GM19397 (cell line): ENCODE data around the gene RCC2.
"Not testable (repeated sequence)": the region's sequence is repeated elsewhere in the genome, so short reads cannot be mapped to it uniquely, and the experiment has no call there.

Experiments
- ATAC-seq: cut with Tn5 transposase; IDR thresholded peaks from one replicate; pipeline ENCODE4 v1.9.1; 2021; ENCODE audit warnings: mild to moderate bottlenecking, moderate library complexity; ENCODE audit not compliant: unreplicated experiment

RCC2 gene

GRCh38 chr1:17439250-17440073, at the start of gene RCC2:
TSS of gene RCC2 (minus strand) at chr1:17439677. CDS start at chr1:17438514, 1,163 bp downstream.
- ATAC-seq: peak; percentile 55

DNA sequence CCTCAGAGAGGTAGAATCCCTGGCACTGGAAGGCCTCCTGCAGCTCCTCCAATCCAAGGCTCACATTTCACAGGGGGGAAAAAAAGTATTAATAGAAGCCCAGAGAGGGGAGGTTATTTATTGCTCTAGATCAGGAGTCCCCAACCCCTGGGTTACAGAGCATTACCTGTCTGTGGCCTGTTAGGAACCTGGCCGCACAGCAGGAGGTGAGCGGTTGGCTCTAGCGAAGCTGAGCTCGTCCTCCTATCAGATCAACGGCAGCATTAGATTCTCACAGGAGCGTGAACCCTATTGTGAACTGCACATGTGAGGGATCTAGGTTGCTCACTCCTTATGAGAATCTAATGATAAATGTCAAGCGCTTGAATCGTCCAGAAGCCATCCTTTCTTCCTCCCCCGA, 46.8 kb upstream of the RCC2 start:
- ATAC-seq: no peak

DNA sequence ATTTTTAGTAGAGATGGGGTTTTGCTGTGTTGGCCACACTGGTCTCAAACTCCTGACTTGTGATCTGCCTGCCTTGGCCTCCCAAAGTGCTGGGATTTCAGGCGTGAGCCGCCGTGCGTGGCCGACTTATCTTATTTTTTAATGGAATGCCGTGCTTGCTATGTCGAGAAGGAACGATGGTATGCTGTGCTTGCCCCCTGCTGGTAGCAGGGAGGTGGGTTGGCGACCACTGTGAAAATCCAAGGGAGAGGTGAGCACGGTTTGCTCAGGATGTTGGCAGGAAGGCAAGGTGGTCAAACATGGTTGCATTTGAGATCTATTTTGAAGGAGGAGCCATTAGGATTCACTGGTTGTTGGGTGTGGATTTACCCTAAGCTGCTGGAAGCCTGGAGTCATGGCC, 45.8 kb upstream of the RCC2 start:
- no peak for ATAC-seq

GRCh38 chr1:17481981-17482380, 42.5 kb upstream of the RCC2 start:
- ATAC-seq: not testable (repeated sequence)

GRCh38 chr1:17480846-17481245, 41.4 kb upstream of the RCC2 start:
- ATAC-seq: no peak

DNA sequence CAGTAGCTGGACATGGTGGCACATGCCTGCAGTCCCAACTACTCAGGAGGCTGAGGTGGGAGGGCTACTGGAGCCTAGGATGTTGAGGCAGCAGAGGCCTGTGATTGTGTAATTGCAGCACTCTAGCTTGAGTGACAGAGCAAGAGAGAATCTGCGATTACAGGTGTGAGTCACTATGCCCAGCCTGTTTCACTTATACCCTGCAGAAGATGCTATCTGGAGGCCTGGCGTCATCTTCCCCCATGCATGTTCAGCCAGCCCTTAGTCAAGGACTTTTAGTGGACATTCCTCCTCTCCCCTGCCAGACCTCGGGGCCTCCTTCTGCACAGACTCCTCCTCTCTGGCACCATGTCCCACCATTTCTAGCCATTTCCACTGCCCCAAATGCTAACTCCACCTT, 36.3 kb upstream of the RCC2 start:
- no peak for ATAC-seq

DNA sequence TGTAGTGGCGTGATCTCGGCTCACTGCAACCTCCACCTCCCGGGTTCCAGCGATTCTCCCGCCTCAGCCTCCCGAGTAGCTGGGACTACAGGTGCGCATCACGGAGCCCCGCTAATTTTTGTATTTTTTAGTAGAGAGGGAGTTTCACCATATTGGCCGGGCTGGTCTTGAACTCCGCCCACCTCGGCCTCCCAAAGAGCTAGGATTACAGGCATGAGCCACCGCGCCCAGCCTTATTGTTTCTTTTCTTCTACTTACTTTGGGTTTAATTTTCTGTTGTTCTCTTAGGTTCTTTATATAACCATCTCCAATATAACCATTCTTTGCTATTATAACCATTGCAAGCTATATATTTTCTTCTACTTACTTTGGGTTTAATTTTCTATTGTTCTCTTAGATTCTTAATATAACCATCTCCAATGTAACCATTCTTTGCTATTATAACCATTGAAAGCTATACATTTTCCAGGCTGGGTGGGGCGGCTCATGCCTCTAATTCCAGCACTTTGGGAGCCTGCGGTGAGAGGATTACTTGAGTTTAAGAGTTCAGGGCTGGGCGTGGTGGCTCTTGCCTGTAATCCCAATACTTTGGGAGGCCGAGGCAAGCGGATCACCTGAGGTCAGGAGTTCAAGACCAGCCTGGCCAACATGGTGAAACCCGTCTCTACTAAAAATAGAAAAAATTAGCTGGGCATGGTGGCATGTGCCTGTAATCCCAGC, 35.5 kb upstream of the RCC2 start:
- not testable (repeated sequence) for ATAC-seq

DNA sequence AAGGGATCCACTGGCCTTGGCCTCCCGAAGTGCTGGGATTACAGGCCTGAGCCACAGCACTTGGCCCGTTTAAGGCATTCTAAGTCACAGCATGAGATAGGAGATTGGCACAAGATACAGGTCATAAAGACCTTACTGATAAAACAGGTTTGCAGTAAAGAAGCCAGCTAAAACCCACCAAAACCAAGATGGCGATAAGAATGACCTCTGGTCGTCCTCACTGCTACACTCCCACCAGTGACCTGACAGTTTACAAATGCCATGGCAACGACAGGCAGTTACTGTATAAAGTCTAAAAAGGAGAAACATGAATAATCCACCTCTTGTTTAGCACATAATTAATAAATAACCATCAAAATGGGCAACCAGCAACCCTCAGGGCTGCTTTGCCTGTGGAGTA, 33.3 kb upstream of the RCC2 start:
- no peak for ATAC-seq

- ATAC-seq: no peak
Observed at GRCh38 chr1:17471393-17471792, 31.9 kb upstream of the RCC2 start.

DNA sequence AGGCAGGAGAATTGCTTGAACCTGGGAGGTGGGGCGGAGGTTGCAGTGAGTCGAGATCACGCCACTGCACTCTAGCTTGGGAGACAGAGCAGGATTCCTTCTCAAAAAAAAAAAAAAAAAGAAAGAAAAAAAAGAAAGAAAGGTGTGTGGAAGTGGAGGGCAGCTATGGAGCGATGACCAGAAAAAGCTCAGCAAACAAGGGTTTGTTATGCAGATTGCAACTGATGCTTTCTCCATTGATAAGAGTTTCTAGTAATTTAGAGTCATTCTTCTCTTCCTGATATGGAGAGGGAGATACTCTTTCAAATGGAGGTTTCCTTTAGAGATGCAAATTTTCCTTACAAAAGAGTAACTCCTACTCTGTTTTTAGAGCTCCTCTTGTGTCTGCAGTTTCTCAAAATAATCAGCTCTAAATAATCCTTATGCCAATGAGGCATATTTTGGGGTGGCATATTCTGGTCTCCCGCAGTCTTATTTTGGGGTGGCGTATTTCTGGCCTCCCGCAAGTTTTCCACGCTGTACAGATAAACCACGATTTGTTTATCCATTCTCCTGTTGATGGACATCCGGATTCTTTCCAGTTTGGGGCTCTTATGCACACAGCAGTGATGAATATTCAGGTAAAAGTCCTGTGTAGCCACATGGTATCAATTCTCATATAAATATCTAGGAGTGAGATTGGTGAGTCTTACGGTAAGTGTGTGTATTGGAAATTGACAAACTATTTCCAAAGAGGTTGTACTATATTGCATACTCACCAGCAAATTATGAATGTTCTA, 30.7 kb upstream of the RCC2 start:
- no peak for ATAC-seq

DNA sequence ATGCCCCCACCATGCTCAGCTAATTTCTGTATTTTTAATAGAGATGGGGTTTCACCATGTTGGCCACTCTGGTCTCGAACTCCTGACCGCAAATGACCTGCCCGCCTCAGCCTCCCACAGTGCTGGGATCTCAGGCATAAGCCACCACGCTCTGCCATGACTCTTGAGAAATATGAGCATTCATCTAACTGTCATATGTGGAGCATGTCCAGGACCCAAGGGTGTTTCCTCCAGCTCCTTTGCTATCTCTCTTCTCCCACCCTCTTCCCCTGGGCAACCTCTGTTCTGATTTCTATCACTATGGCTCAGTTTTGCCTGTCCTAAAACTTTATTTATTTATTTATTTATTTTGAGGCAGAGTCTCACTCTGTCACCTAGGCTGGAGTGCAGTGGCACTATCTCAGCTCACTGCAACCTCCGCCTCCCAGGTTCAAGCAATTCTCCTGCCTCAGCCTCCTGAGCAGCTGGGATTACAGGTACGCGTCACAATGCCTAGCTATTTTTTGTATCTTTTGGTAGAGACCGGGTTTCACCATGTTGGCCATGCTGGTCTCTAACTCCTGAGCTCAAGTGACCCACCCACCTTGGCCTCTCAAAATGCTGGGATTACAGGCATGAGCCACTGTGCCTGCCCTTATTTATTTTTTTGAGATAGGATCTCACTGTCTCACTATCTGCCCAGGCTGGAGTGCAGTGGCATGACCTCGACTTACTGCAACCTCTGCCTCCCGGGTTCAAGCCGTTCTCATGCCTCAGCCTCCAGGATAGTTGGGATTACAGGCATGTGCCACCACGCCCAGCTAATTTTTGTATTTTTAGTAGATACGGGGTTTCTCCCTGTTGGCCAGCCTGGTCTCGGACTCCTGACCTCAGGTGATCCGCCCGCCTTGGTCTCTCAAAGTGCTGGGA, 29.1 kb upstream of the RCC2 start:
- ATAC-seq: not testable (repeated sequence)

- ATAC-seq: no peak
Observed at GRCh38 chr1:17466359-17466758, 26.9 kb upstream of the RCC2 start.

- no peak for ATAC-seq
Observed at GRCh38 chr1:17465228-17465627, 25.8 kb upstream of the RCC2 start.

- ATAC-seq: no peak
Observed at GRCh38 chr1:17463991-17464390, 24.5 kb upstream of the RCC2 start.

DNA sequence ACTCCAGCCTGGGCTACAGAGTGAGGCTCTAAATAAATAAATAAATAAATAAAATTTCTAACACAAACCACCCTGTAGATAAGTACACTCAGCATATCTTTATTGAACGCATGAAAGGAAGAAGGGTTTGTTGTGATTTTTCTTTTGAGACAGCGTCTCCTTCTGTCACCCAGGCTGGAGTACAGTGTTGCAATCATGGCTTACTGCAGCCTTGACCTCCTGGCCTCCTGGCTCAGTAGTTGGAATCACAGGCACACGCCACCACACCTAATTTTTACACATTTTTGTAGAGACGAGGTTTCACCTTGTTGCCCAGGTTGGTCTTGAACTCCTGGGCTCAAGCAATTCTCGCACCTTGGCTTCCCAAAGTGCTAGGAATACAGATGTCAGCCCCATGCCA, 23.2 kb upstream of the RCC2 start:
- no peak for ATAC-seq

DNA sequence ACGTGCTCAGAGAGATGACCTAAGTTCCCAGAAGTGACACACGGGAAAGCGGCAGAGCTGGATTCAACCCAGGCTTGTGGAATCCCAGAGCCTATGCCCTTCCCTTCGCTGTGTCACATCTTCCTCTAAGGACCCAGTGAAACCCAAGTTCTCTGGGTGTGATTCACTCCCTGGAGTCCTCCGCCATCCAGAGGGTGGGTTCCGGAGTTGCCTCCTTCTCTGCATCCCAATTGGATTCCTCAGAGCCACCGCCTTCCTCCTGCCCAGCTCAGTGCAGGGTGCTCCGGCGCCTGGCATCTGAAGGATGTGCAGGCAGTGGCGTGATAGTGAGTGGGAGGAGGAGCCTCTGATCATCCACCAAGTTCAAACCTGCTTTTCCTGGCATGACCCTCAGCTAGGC, 20.7 kb upstream of the RCC2 start:
- ATAC-seq: no peak

DNA sequence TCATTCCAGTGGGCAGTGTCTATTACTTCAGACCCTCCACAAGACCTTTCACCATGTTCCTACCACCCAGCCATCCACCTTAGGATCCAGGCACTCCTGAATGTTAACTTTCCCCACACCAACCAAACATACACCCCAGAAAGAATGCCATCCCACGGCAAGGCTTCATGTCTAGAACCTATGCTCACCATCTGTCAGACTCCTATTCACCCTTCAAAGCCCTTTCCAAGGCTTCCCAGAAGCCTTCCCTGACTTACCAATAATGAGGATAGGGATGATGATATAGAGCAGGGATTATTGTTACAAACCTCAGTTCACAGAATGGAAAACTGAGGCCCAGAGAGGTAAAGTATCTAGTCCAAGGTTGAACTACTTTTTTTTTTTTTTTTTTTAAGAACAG, 19.3 kb upstream of the RCC2 start:
- ATAC-seq: no peak

GRCh38 chr1:17452686-17453085, 13.2 kb upstream of the RCC2 start:
- ATAC-seq: no peak

GRCh38 chr1:17452203-17452602, 12.7 kb upstream of the RCC2 start:
- ATAC-seq: not testable (repeated sequence)

GRCh38 chr1:17451731-17452130, 12.3 kb upstream of the RCC2 start:
- ATAC-seq: no peak
